ENCODE data around the gene YJEFN3.

The YJEFN3 gene

GRCh38 chr19:19495614-19496603 is 32.8 kb upstream of the YJEFN3 start:
- in situ Hi-C loops (cut with MboI; ENCODE audit: low sequenced_read_pairs): loop anchor here (25.0 kb wide), 1 partner anchor 334 kb away; the partner anchor contains the start of gene MEF2B

- in situ Hi-C loops (cut with MboI; ENCODE audit: low sequenced_read_pairs): loop anchor here (25.0 kb wide), 1 partner anchor 336 kb away; the partner anchor contains the start of gene MEF2B
Observed at GRCh38 chr19:19498255-19498991, 30.3 kb upstream of the YJEFN3 start.

GRCh38 chr19:19499272-19499995 is 29.3 kb upstream of the YJEFN3 start:
- in situ Hi-C loops (cut with MboI; ENCODE audit: low sequenced_read_pairs): loop anchor here (25.0 kb wide), 1 partner anchor 337 kb away; the partner anchor contains the start of gene MEF2B

DNA sequence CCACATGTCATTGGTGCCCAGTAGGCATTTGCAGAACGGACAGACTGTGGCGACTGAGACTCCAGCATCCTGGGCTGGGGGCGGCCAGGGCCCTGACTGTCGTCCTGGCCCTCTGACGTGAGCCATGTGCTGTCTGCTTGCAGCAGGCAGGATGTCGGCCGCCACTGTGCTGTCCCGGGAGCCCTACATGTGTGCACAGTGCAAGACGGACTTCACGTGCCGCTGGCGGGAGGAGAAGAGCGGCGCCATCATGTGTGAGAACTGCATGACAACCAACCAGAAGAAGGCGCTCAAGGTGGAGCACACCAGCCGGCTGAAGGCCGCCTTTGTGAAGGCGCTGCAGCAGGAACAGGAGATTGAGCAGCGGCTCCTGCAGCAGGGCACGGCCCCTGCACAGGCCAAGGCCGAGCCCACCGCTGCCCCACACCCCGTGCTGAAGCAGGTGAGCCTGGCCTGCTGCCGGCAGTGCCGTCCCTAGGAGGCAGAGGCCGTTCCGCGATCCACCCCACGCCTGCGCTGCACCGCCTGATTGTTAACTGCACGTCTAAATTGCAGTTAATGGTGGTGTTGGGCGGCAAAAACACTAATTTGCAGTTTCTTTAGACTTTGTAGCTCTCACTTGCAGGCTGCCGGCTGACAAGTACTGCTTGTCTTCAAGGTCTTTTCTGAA is 27.6 kb upstream of the YJEFN3 start:
- in situ Hi-C loops (cut with MboI; ENCODE audit: low sequenced_read_pairs): no loop called here

DNA sequence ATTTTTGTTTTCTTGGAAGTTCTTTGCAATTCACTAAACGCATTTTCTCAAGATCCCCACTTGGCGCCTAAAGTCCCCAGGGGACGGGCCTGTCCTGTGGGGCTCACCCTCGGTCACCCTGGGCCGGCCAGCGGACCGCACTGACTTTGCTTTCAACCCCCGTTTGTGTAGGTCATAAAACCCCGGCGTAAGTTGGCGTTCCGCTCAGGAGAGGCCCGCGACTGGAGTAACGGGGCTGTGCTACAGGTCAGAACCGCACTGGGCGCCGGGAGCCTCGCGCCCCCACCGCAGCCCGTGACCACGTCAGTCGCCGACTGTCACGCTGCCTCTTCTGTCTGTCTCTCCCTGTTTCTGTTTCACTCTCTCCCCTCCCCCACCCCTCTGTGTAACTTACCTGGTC is 26.9 kb upstream of the YJEFN3 start:
- in situ Hi-C loops (cut with MboI; ENCODE audit: low sequenced_read_pairs): no loop called here

- in situ Hi-C loops (cut with MboI; ENCODE audit: low sequenced_read_pairs): no loop called here
Observed at GRCh38 chr19:19502281-19502680, 26.4 kb upstream of the YJEFN3 start.

GRCh38 chr19:19502808-19503602 is 25.7 kb upstream of the YJEFN3 start:
- in situ Hi-C loops (cut with MboI; ENCODE audit: low sequenced_read_pairs): no loop called here

GRCh38 chr19:19504754-19505668 is 23.7 kb upstream of the YJEFN3 start:
- in situ Hi-C loops (cut with MboI; ENCODE audit: low sequenced_read_pairs): no loop called here

DNA sequence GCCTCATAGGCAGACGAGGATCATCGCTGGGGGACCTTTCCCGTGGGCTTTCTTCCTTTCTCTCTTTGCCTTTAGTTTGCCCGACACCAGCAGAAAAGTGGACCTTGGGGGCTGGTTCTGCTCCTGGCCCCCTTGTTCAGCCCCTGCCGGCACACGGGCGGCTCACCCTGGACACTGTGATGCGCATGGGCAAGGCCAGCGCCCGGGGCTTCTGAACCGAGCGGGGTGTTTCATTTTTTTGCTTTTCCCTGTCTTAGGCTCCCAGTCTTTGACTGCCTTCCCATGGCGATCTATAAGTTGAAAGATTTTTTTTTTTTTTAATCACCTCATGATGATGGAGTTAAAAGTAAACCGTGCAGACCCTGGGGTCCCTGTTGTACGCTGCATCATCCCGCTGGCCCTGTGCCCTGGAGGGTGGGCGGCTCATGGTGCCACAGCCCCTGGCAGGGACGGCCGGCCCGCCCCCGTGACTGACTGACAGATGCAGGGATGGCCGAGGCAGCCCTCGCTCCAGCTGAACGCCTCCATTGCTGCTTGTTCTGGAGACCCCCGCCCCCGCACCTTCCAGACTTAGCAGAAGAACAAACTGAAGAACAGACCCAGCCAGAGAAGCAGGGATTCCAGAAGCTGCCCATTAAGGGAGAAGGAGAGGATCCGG is 22.9 kb upstream of the YJEFN3 start:
- in situ Hi-C loops (cut with MboI; ENCODE audit: low sequenced_read_pairs): no loop called here

DNA sequence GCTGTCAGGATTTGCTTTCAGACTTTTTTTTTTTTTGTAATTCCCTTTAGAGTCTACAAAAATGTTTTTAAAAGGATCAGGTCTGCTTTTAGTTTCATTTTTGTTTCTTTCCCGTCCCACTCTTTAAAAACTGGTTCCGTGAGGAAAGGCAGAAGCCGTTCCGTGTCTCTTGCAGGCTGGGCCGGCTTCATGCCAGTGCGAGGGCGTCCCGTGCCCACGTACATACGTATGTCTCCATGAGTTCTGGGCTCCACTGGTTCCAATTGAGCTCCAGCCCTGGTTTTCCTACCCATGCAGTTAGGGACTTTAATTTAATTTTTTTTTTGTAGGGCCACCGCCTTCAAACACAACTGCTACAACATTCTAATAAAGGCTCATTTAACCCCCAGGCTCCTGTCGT is 22.1 kb upstream of the YJEFN3 start:
- in situ Hi-C loops (cut with MboI; ENCODE audit: low sequenced_read_pairs): no loop called here

DNA sequence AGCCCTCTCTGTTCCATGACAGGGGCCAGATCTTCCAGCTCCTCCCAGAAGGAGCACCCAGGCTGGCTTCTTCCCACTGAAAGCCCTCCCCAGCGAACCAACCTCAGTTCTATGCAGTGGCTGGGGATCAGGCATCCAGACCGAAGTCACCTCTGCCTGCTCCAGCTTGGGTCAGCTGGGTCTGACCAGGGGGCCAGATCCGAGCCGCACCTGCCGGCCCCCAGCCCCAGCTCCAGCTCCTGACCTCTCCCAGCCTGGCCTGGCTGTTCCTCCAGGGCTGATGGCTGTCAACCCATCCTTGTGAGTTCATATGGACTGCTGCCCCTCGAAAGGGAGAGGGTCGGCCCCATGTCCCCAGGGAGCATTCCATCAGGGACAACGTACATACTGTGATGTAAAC is 21.4 kb upstream of the YJEFN3 start:
- in situ Hi-C loops (cut with MboI; ENCODE audit: low sequenced_read_pairs): no loop called here

- in situ Hi-C loops (cut with MboI; ENCODE audit: low sequenced_read_pairs): no loop called here
Observed at GRCh38 chr19:19508217-19508616, 20.5 kb upstream of the YJEFN3 start.

- in situ Hi-C loops (cut with MboI; ENCODE audit: low sequenced_read_pairs): no loop called here
Observed at GRCh38 chr19:19510432-19510831, 18.3 kb upstream of the YJEFN3 start.

GRCh38 chr19:19513682-19514081 is 15.0 kb upstream of the YJEFN3 start:
- in situ Hi-C loops (cut with MboI; ENCODE audit: low sequenced_read_pairs): no loop called here

DNA sequence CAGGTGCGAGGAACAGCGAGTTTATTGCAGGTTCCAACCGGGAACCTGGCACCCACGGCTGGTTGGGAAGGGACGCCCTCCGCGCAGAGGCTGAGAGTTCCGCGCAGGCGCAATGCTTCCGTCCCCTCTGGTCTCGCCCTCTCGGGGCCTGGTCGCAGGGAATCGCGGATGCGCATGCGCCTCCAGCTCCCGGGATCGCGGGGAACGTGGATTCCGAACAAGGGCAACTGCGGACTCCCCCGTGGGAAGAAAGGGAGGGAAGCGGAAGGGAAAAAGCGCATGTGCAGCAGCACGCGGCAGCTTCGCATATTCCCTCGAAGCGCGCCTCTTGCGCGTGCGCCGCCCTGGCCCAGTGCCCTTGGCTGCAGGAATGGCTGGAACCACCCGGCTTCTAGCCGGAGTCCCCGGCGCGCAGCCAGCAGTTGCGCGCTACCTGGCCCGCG is 14.5 kb upstream of the YJEFN3 start:
- in situ Hi-C loops (cut with MboI; ENCODE audit: low sequenced_read_pairs): no loop called here

DNA sequence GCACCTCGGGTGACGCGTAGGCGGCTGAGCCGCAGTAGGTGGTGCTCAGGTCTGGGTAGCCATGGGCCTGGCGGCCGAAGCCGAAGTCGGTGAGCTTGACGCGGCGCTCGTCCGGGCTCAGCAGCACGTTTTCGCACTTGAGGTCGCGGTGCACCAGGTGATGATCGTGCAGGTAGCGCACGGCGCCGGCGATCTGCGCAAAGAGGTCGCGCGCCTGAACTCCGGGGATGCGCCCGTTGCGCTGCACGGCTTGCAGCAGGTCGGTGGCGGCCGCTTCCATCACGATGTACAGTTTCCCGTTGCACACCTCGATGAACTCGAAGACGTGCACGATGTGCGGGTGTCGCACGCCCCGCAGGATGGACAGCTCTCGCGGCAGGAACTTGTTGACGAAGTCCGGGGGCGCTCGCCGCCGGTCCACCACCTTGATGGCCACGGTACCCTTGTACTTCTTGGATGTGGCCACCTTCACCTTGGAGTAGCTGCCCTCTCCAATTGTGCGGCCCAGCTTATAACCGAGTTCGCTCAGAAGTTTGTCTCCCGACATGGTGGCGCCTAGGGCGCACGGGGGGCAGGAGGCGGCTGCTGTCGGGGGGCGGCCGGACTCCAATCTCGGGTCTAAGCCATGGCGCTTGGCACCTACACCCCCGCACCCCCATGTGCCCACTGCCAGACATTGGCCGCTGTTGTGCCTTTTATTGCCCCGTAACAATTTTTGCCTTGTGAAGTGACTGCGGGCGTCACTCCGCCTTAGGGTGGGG is 13.7 kb upstream of the YJEFN3 start, which contains the start of gene TSSK6:
Gene TSSK6 (minus strand): TSS at position 668 of the 761 bp plus-strand sequence. CDS start 121 bp downstream, at position 547.
- in situ Hi-C loops (cut with MboI; ENCODE audit: low sequenced_read_pairs): no loop called here
